ENCODE results near the gene E2F8. TPM values are rescaled to one million over a fixed set of nuclear protein-coding genes. Genes with fewer than 3 reads are reported as not detected.

E2F8 gene
- total RNA-seq, 1 experiment from 2014 or later, result 18.4 TPM

DNA sequence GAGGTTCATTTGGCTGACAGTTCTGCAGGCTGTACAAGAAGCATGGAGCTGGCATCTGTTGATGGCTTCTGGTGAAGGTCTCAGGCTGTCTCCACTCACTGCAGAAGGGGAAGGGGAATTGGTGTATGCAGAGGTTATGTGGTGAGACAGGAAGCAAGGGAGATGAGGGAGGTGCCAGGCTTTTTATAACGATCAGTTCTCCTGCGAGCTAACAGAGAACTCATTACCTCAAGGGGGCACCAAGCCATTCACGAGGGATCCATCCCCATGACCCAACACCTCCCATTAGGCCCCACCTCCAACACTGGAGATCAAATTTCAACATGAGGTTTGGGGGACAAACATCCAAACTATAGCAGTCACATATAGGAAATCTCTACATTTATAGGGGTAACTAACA, 38.7 kb upstream of the E2F8 start:
- ATAC-seq (peak; percentile 88), DNase-seq (ENCODE audit: low read depth, low spot score) (peak; percentile 22)
- TF ChIP-seq, protein P1, sequence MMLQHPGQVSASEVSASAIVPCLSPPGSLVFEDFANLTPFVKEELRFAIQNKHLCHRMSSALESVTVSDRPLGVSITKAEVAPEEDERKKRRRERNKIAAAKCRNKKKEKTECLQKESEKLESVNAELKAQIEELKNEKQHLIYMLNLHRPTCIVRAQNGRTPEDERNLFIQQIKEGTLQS (IDR thresholded peaks at IDR 0.05), result no peak
- TF ChIP-seq, protein P2, sequence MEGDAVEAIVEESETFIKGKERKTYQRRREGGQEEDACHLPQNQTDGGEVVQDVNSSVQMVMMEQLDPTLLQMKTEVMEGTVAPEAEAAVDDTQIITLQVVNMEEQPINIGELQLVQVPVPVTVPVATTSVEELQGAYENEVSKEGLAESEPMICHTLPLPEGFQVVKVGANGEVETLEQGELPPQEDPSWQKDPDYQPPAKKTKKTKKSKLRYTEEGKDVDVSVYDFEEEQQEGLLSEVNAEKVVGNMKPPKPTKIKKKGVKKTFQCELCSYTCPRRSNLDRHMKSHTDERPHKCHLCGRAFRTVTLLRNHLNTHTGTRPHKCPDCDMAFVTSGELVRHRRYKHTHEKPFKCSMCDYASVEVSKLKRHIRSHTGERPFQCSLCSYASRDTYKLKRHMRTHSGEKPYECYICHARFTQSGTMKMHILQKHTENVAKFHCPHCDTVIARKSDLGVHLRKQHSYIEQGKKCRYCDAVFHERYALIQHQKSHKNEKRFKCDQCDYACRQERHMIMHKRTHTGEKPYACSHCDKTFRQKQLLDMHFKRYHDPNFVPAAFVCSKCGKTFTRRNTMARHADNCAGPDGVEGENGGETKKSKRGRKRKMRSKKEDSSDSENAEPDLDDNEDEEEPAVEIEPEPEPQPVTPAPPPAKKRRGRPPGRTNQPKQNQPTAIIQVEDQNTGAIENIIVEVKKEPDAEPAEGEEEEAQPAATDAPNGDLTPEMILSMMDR (IDR thresholded peaks at IDR 0.05 in 2 of 3, conservative IDR thresholded peaks at IDR 0.05 in 1 of 3; ENCODE audit: borderline replicate concordance in 1 of 3, insufficient read depth in 1 of 3, low read depth in 2 of 3, low read length in 2 of 3), result peak in 2 of 3 experiments; percentile 16 to 20; a peak in 1 of 6 replicates
- RAD21 ChIA-PET (ENCODE audit: low non-redundant PET in 1 of 2, low total read pairs in 2 of 2, uncharacterized antibody in 2 of 2, unreplicated experiment in 2 of 2), result no interaction called here
- CTCF ChIA-PET, result no interaction called here
- Histone ChIP-seq H3K9me3 (ENCODE audit: control insufficient read depth in 1 of 2, insufficient read depth in 1 of 2, low read depth in 1 of 2, low read length in 2 of 2) (no peaks in the 10 kb centered on the region), H3K9me2 (ENCODE audit: insufficient read depth) (no peaks in the 10 kb centered on the region), H3K27me3 (ENCODE audit: insufficient read depth, low read length) (no peaks in the 10 kb centered on the region), H3K27ac (ENCODE audit: low read depth, low read length) (no peak overlapping the region), H3K4me1 (ENCODE audit: control insufficient read depth in 1 of 2, insufficient read depth in 2 of 2, low read length in 2 of 2) (peaks cover 2 to 22% of the 10 kb centered on the region in 2 experiments; a peak in 2 of 4 replicates), H4K20me1 (ENCODE audit: insufficient read depth) (no peaks in the 10 kb centered on the region), H3K4me3 (replicated peaks in 1 of 2; ENCODE audit: low read depth in 1 of 2, low read length in 2 of 2) (no peak overlapping the region), H3K4me2 (ENCODE audit: low read length) (peak overlapping the region; percentile 15; the same call in 1 of the 2 replicates), H3K79me2 (ENCODE audit: insufficient read depth, low read length) (no peaks in the 10 kb centered on the region), H3K36me3 (ENCODE audit: control insufficient read depth in 1 of 2, insufficient read depth in 2 of 2, low read length in 2 of 2) (no peaks in the 10 kb centered on the region), H3K9ac (ENCODE audit: low read length) (no peak overlapping the region), H2AFZ (ENCODE audit: low read depth, low read length, poor library complexity, severe bottlenecking) (peak overlapping the region; percentile 10)
- POLR2A ChIA-PET, result no interaction called here
- intact Hi-C loops (cut with micrococcal nuclease), result no loop called here
- BruUV-seq (replicated peaks), result no TSS peak

DNA sequence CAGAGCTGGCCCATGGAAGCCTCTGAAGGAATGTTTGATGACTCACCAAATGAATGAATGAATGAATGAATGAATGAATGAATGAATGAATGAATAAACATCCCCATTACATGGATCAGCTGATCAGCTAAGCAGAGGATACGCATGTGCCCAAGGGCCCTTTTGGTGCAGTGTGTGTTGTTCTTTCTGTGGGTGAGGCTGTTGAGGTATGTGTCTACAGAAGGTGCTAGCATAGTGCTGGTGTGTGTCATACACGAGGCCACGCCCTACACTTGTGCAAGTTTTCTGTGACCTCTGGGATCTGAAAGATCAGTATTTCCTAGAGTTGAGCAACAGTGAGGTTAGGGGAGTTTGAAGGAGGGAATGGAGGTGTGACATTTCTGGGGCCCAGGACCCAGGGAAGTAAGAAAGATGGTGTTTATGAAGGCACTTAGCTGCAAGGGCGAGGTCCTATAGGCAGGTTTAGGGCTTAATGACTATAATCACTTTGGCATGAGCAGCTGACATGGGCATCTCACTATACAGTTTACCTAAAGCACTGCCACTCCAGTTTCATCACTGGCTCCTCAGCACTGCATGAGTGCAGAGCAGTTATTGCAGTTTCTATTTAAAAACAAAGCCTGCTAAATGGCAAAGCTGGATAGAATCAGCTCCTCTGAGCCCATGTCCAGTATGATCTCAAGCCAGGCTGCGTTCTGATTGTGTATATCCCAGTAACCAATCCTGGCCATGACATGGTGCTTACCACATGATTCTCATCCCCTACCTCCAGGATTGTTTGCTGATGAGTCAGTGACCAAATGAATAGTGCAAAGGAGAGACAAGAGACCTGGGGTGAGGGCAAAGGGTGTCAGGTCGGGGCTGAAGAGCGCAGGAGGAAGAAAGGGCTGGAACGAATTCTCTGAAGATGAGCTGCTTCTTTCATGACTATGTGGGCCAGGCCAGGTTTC, 36.4 kb upstream of the E2F8 start:
- Histone ChIP-seq H3K27ac (ENCODE audit: low read depth, low read length) (no peak overlapping the region), H3K79me2 (ENCODE audit: insufficient read depth, low read length) (no peaks in the 10 kb centered on the region), H3K9ac (ENCODE audit: low read length) (no peak overlapping the region), H3K4me2 (ENCODE audit: low read length) (peak overlapping the region; percentile 27), H4K20me1 (ENCODE audit: insufficient read depth) (no peaks in the 10 kb centered on the region), H3K27me3 (ENCODE audit: insufficient read depth, low read length) (no peaks in the 10 kb centered on the region), H3K36me3 (ENCODE audit: control insufficient read depth in 1 of 2, insufficient read depth in 2 of 2, low read length in 2 of 2) (no peaks in the 10 kb centered on the region), H3K4me1 (ENCODE audit: control insufficient read depth in 1 of 2, insufficient read depth in 2 of 2, low read length in 2 of 2) (peaks cover 2 to 22% of the 10 kb centered on the region in 2 experiments; a peak in 2 of 4 replicates), H3K9me3 (ENCODE audit: control insufficient read depth in 1 of 2, insufficient read depth in 1 of 2, low read depth in 1 of 2, low read length in 2 of 2) (no peaks in the 10 kb centered on the region), H3K4me3 (replicated peaks in 1 of 2; ENCODE audit: low read depth in 1 of 2, low read length in 2 of 2) (no peak overlapping the region), H3K9me2 (ENCODE audit: insufficient read depth) (no peaks in the 10 kb centered on the region), H2AFZ (ENCODE audit: low read depth, low read length, poor library complexity, severe bottlenecking) (peak overlapping the region; percentile 64)
- ATAC-seq, result peak; percentile 55
- intact Hi-C loops (cut with micrococcal nuclease), result no loop called here
- ChIA-PET RAD21 (ENCODE audit: low non-redundant PET in 1 of 2, low total read pairs in 2 of 2, uncharacterized antibody in 2 of 2, unreplicated experiment in 2 of 2) (interaction anchor here in 1 of 2 experiments (0.5 kb wide), 1 partner anchor 232 kb away, joined by 3 read pairs; no protein-coding TSS in a partner anchor), POLR2A (no interaction called here), CTCF (interaction anchor here (1.1 kb wide), 1 partner anchor 18 kb away, joined by 3 read pairs; no protein-coding TSS in a partner anchor)
- no peak for DNase-seq (ENCODE audit: low read depth, low spot score)
- TF ChIP-seq, protein P1 (IDR thresholded peaks at IDR 0.05), result no peak
- TF ChIP-seq ZFX (IDR thresholded peaks at IDR 0.05) (no peak), POLR2AphosphoS5 (IDR thresholded peaks at IDR 0.05; ENCODE audit: low read depth, low read length) (no peak), CEBPB (IDR thresholded peaks at IDR 0.05; ENCODE audit: low read depth) (peak; percentile 67), SP1 (IDR thresholded peaks at IDR 0.05; ENCODE audit: low read depth) (0 out of 2 replicates have a peak, but pooled peaks have one; percentile 20), JUND (IDR thresholded peaks at IDR 0.05) (no peak)
- TF ChIP-seq, protein P2 (IDR thresholded peaks at IDR 0.05 in 2 of 3, conservative IDR thresholded peaks at IDR 0.05 in 1 of 3; ENCODE audit: borderline replicate concordance in 1 of 3, insufficient read depth in 1 of 3, low read depth in 2 of 3, low read length in 2 of 3), result no peak
- BruUV-seq (replicated peaks), result no TSS peak

All from HCT116 (cell line).